C4-2B (cell line): ENCODE data around the gene CHPF2.

ENCODE experiments used
- H3K27ac ChIP-seq: fragments of 450-650 bp; 2 replicates; pipeline ENCODE4 v1.5.1; 2017
- ZFX ChIP-seq: fragments of 450-650 bp; IDR thresholded peaks from 2 replicates; pipeline ENCODE4 v1.6.1; 2017
- TF ChIP-seq, protein P1 (sequence below): fragments of 450-650 bp; conservative IDR thresholded peaks from 2 replicates; pipeline ENCODE4 v1.5.1; 2017; ENCODE audit warnings: mild to moderate bottlenecking

CHPF2 gene

DNA sequence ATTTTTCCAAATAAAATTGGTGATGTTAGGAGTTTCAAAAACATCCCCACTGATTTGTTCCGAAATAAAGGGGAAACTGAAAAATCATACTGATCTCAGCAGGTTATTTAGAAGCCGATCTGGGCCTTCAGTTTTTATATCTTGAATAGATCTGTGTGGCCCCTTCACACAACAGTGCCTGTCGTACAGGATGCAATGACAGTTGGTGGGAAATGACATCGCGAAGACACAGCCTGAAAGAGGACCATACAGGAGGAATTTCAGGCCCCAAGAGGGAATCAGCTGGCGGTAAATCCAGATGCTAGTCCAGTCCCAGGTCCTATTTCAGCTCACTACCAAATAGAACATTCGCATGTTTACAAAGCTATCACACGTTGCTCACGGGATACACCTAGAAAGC, 25.0 kb upstream of the CHPF2 start:
- no peak overlapping the region for H3K27ac ChIP-seq
- TF ChIP-seq, protein P1, sequence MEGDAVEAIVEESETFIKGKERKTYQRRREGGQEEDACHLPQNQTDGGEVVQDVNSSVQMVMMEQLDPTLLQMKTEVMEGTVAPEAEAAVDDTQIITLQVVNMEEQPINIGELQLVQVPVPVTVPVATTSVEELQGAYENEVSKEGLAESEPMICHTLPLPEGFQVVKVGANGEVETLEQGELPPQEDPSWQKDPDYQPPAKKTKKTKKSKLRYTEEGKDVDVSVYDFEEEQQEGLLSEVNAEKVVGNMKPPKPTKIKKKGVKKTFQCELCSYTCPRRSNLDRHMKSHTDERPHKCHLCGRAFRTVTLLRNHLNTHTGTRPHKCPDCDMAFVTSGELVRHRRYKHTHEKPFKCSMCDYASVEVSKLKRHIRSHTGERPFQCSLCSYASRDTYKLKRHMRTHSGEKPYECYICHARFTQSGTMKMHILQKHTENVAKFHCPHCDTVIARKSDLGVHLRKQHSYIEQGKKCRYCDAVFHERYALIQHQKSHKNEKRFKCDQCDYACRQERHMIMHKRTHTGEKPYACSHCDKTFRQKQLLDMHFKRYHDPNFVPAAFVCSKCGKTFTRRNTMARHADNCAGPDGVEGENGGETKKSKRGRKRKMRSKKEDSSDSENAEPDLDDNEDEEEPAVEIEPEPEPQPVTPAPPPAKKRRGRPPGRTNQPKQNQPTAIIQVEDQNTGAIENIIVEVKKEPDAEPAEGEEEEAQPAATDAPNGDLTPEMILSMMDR = no peak
- TF ChIP-seq ZFX = no peak

GRCh38 chr7:151207804-151208203, 24.5 kb upstream of the CHPF2 start:
- no peak overlapping the region for H3K27ac ChIP-seq
- TF ChIP-seq, protein P1 = no peak
- no peak for TF ChIP-seq ZFX

- no peak for TF ChIP-seq ZFX
- TF ChIP-seq, protein P1 = no peak
- no peak overlapping the region for H3K27ac ChIP-seq
These were observed 23.9 kb upstream of the CHPF2 start for GRCh38 chr7:151208253-151208862.

DNA sequence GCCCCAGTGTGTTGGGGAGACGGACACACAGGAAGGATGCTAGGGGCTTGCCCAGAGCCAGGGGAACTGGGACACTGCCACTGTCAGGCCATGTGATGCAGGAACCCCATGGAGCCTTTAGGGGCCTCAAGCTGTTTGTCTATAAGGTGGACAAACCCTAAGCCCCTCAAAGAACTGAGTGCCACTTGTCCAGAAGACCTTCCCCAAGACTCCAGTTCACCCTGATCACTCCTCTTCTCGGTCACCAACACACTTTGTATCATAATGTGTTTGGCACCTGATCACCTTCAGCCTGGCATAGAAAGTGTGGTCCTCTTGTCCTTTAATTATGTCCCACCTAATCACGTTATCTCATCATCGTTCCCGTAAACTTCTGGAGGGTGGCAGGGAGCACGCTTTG, 22.7 kb upstream of the CHPF2 start:
- no peak overlapping the region for H3K27ac ChIP-seq
- TF ChIP-seq ZFX = no peak
- TF ChIP-seq, protein P1 = no peak

GRCh38 chr7:151210087-151210854, 22.0 kb upstream of the CHPF2 start, which contains the start of gene H2BK1:
Gene H2BK1, minus strand, starts transcription at chr7:151210488. Its CDS starts 170 bp downstream, at chr7:151210318.
- no peak within 1 kb of the TSS for H3K27ac ChIP-seq
- no peak for TF ChIP-seq ZFX
- TF ChIP-seq, protein P1 = no peak

- no peak overlapping the region for H3K27ac ChIP-seq
- TF ChIP-seq, protein P1 = no peak
- TF ChIP-seq ZFX = no peak
These were observed 21.0 kb upstream of the CHPF2 start for GRCh38 chr7:151211155-151211772.

- TF ChIP-seq, protein P1 = no peak
- TF ChIP-seq ZFX = no peak
- H3K27ac ChIP-seq = no peak overlapping the region
These were observed 19.7 kb upstream of the CHPF2 start for GRCh38 chr7:151212626-151213025.
